GM19239 (cell line): ENCODE measurements around the gene SLC6A6.
A peak's percentile ranks its signal among the peaks of the same experiment; 100 is the strongest.
"Not testable (repeated sequence)": the region's sequence is repeated elsewhere in the genome, so short reads cannot be mapped to it uniquely, and the experiment has no call there.

Experiments
- DNase-seq: peaks from one replicate; pipeline ENCODE4 v3.0.0; 2011; ENCODE audit warnings: low spot score; ENCODE audit not compliant: insufficient read length
- FAIRE-seq: peaks from 2 replicates; lab custom pipeline; 2011; peaks lifted over from hg19 to GRCh38; lab: Jason Lieb, UNC

The SLC6A6 gene

DNA sequence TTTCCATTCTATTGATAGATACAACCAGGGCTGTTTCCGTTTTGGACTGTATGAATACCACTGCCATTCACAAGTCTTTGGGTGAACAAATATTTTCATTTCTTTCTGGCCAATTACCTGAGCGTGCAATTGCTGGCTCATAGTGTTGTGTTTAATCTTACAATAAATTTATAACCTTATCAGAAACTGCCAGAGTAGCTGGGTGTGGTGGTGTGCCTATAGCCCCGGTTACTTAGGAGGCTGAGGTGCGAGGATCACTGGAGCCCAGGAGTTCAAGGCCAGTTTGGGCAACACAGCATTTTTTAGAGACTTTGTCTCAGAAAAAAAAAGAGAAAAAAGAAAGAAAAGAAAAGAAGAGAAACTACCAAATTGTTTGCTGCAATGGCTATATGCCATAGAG lies 5.4 kb upstream of the SLC6A6 start:
- FAIRE-seq (no peak), DNase-seq (no peak)

- no peak for FAIRE-seq
- DNase-seq: no peak
Observed at GRCh38 chr3:14397531-14397930, 4.9 kb upstream of the SLC6A6 start.

DNA sequence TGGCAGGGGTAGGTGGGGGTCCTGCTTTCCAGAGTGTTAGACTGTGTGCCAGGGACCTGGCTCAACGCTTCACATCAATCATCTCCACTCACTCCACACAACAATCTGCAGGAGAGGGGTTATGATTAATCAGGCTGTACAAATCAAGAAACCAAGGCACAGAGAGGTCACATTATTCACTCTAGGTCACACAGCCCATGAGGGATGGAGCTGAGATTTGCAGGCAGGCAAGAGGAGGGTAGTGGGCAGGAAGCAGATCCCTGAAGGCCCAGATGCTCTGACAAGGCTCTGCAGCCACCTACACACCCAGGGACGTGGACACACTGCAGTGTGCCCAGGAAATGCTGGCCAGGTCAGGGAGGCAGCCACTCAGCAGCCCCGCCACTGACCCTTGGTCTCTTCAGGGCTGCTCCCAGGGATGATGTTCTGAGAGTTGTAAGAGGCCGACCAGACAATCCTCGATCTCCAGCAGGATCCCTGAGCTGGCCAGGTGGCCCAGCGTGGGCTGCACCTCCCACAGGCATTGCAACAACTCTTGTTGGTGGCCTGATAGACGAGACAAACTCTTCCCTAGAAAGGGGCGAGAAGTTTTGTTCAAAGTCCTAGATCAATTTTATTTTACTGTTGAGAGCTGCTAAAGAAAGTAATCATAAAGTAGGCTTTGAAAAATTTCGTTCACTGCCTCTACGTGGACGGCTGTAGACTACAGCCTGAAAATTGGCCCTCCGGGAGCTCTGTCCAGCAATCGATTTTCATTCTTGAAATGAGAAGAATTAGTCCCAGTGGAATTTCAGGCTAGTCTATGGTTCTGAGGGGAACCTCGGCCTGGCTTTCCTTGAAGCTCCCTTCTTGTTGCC lies 4.2 kb upstream of the SLC6A6 start:
- FAIRE-seq: no peak
- DNase-seq: no peak

DNA sequence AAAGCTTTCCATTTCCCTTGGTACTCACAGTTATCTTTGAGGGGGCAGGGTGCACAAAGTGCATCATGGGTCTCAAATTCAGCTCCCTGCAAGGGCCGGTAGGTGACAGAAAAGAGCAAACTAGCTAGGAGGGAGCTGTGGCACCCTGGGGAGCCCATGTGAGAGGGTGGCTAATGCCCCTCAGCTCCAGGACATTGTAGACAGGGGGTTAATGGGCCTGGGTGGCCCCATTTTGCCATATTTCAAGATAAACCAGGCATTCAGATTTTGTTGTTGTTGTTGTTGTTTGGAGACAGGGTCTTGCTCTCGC lies 3.7 kb upstream of the SLC6A6 start:
- DNase-seq: no peak
- no peak for FAIRE-seq

DNA sequence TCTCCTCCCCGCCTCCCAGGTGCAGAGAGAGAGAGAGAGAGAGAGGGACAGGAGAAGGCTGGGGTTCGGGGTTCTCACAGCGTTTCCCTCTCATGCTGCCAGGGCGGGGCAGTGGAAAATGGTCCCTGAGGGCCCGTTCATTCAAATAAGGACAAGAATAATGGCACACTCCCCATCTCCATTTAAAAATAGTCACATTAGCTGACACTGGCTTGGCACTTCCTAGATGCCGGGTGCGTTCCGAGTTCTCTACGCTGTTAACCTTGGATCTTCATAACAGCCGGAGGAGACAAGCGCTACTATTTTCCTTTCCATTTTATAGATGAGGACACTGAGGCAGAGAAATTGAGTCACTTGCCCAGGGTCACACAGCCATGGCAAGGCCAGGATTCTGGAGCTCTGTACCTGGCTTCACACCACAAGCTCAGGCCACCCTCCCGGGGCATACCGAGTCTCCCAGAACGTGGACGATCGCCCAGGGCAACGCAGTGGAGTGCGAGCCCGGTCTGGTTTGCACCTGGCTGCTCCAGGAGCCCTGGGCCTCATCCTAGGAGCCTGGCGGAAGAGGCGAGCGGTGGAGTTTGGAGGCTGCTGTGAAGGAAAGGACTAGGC lies 608 bp upstream of the SLC6A6 start:
- FAIRE-seq: no peak
- DNase-seq: no peak

GRCh38 chr3:14403619-14404155 lies 1.3 kb downstream of the SLC6A6 start:
- FAIRE-seq (no peak), DNase-seq (no peak)

DNA sequence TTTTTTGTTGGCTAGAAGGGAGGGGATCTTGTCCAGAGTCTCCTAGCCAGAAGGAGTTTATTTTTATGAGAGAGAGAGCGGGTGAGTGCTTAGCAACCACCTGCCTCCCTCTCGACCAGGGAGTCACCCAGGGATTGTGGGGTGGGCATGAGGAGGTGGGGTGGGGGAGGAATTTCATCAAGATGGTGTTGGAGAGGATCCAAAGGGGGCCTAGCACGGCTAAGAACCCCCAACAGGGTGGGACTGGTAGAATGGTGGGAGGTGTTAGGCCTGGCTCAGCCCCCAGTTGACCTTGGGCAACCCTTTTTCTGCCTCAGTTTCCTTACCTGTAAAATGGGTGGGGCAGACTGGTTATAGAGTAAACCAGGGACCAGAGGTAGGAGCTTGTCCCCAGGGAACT lies 1.8 kb downstream of the SLC6A6 start:
- DNase-seq: no peak

GRCh38 chr3:14404631-14405359 lies 2.4 kb downstream of the SLC6A6 start:
- no peak for DNase-seq
- no peak for FAIRE-seq

More for the DNA sequence above, 1.8 kb downstream of the SLC6A6 start:
- FAIRE-seq: no peak

DNA sequence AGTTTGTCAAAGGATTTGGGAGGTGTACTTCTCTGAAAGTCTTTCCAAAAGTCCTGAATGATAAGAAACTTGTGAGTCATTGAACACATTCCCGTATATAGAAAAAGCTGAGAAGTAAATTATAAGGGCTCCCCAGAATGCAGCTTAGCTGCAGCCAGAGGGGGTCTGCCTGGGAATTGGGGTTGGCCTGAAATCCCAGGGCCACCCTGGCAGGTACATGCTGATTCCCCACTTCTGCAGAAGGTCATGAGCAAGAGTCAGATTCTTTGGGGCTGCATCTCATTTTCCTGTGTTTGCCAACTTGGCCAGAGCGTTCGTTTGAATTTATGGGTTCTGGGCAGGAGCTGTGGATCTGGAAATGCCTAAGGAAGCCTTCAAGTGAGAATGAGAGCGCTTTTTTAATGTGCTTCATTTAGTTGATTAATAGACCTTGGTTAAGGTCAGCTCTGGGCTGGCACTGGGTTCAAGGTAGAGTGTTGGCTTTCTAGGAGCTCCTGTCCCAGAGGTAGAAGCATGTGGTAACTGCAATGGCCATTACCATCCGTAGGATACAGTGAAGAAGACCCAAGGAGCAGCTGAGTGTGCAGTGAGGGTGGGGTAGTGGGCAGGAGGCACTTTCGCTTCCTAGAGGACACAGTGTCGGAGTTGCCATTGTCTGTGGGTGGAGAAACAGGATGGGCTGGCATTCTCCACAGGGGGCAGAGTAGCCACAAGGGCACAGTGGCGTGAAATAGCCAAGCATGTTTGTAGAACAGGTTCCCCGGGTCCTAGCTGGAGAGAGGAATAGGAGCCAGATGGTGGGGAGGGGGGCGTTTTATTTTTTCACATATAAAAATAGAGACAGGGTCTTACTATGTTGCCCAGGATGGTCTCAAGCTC lies 3.2 kb downstream of the SLC6A6 start:
- no peak for FAIRE-seq
- no peak for DNase-seq

DNA sequence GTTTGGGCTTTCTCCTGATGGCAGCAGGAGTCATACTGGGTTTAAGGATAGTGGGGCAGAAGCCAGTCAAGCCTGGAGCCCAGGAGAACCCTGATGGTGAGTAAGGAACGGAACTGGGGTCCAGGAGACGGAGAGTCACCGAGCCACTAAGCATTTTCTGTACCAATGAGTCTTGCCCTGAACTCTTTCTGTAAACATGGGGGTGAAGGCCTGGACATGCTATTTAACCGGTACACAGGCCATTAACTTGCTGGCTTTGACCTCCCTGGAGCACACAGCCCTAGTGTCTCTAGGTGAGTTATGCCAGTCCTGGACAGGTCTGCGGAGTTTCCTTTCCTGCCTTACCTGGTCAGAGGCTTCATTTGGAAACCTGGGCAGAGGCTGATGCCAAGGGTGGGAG lies 3.9 kb downstream of the SLC6A6 start:
- DNase-seq (no peak), FAIRE-seq (no peak)

- DNase-seq (no peak), FAIRE-seq (no peak)
Observed at GRCh38 chr3:14406766-14407165, 4.4 kb downstream of the SLC6A6 start.

DNA sequence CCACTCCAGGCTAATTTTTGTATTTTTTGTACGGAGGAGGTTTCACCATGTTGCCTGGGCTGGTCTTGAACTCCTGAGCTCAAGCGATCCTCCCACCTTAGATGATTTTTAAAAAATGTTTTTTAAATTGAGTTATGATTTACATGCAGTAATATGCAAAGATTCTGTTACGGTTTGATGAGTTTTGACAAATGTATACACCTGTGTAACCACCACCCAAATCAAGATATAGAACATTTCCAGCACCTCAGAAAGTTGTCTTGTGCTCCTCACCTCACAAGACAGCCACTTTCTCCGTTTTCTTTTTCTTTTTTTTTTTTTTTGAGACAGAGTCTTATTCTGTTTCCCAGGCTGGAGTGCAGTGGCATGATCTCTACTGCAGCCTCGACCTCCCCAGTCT lies 4.8 kb downstream of the SLC6A6 start:
- DNase-seq (no peak), FAIRE-seq (no peak)

- not testable (repeated sequence) for DNase-seq, FAIRE-seq
Observed at GRCh38 chr3:14409779-14410063, 7.3 kb downstream of the SLC6A6 start.

GRCh38 chr3:14410106-14410502 lies 7.7 kb downstream of the SLC6A6 start:
- no peak for FAIRE-seq
- no peak for DNase-seq

GRCh38 chr3:14410503-14411165 lies 8.2 kb downstream of the SLC6A6 start:
- FAIRE-seq (no peak), DNase-seq (peak; percentile 42)

DNA sequence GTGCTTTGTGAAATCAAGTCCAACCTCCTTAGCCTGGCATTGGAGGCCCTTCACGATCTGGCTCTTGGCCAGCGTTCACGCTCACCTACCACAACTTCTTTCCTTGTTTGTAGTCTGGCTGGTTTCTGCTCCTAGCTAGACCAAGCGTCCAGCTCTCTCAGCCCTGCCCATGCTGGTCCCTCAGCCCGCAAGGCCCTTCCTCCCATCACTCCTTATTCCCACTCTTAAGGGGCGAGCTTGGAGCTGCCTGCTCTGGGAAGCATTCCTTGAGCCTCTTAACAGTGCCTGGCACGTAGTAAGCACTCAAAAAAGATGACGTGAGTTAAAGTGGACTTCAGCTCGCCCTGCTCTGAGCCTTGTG lies 8.7 kb downstream of the SLC6A6 start:
- DNase-seq (no peak), FAIRE-seq (no peak)

GRCh38 chr3:14411988-14412387 lies 9.6 kb downstream of the SLC6A6 start:
- FAIRE-seq (no peak), DNase-seq (no peak)

DNA sequence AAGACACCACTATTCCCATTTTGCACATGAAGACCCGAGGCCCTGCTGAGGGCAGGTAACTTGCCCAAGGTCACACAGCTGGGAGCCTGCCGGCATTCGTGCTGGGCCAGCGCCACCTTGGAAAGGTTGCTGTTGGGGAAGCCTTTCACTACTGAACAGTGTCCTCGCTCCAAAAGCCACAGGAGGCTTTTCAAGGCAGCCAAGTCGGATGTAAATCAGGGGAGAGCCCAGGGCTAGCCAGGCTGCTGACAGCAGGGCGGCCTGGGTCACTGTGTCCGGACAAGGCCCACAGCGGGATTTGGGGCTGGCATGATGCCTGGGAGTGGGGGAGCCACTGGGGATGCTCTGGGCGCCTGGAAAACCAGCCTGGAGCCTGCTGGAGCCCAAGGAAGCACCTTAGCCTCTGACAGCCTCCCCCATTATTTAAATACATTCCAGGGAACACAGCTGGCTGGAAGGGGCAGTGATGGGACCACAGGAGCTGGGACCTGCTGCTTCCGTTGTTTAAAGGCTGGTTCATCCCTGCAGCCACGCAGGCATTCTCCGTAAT lies 10.5 kb downstream of the SLC6A6 start:
- DNase-seq (no peak), FAIRE-seq (no peak)

- DNase-seq (no peak), FAIRE-seq (no peak)
Observed at GRCh38 chr3:14413381-14414071, 11.1 kb downstream of the SLC6A6 start.
